Ovary (tissue), 3 donors: ENCODE results near the gene FLACC1.

ENCODE experiments used
- CTCF ChIP-seq, 3 donors: fragments of 450-650 bp in 2 of 3; fragments of 200-600 bp in 1 of 3; IDR thresholded peaks; one replicate each; pipeline versions ENCODE4 v1.5.1 to v1.8.0; 2016 to 2022; ENCODE audit warnings: antibody characterized with exemption in 3 of 3, mild to moderate bottlenecking in 1 of 3
- POLR2A ChIP-seq: fragments of 450-650 bp; IDR thresholded peaks from one replicate; pipeline ENCODE4 v1.6.1; 2017; ENCODE audit warnings: antibody characterized with exemption, mild to moderate bottlenecking, moderate library complexity
- donor health status: DM: no; HTN: no; CAD: no.

GRCh38 chr2:201264472-201265173 is 92.5 kb downstream of the FLACC1 start:
- TF ChIP-seq CTCF (IDR thresholded peaks at IDR 0.05), result no peak
- TF ChIP-seq POLR2A, result no peak
